IPS DF 6.9 (cell line): ENCODE measurements around the gene BTC.

Experiments
- DNase-seq: peaks from one replicate; pipeline ENCODE4 v3.0.0-alpha.2; 2013; ENCODE audit warnings: low read depth, low spot score
- H3K27ac ChIP-seq: one replicate; pipeline ENCODE4 v1.5.1; 2013; ENCODE audit warnings: low read length, control low read depth
- H3K27me3 ChIP-seq: 2 replicates; pipeline ENCODE4 v1.6.1; 2013; ENCODE audit warnings: mild to moderate bottlenecking, low read length; ENCODE audit not compliant: control insufficient read depth, insufficient read depth
- H3K36me3 ChIP-seq: 2 replicates; pipeline ENCODE4 v1.6.1; 2013; ENCODE audit warnings: low read length; ENCODE audit not compliant: control insufficient read depth, insufficient read depth
- H3K4me1 ChIP-seq: 2 replicates; pipeline ENCODE4 v1.6.1; 2013; ENCODE audit warnings: low read length; ENCODE audit not compliant: control insufficient read depth, insufficient read depth
- H3K4me3 ChIP-seq: 2 replicates; pipeline ENCODE4 v1.5.1; 2013; ENCODE audit warnings: mild to moderate bottlenecking, low read length
- H3K9me3 ChIP-seq: 2 replicates; pipeline ENCODE4 v1.6.1; 2013; ENCODE audit warnings: low read length, inconsistent platforms; ENCODE audit not compliant: control insufficient read depth, insufficient read depth
- WGBS: extraction: QIAGEN DNeasy Blood & Tissue Kit; methylation state at CpG from one replicate; pipeline ENCODE4 v1.1.7; 2013; ENCODE audit warnings: mixed read lengths, missing lambda C conversion rate; ENCODE audit not compliant: insufficient read length, insufficient coverage; 5-methylcytosine and 5-hydroxymethylcytosine counted together

Gene BTC

GRCh38 chr4:74764119-74764518 is 30.2 kb downstream of the BTC start:
- no peak for DNase-seq
- Histone ChIP-seq H3K9me3 (no peaks in the 10 kb centered on the region), H3K27ac (no peak overlapping the region), H3K36me3 (no peaks in the 10 kb centered on the region), H3K4me3 (no peak overlapping the region), H3K27me3 (no peaks in the 10 kb centered on the region), H3K4me1 (no peaks in the 10 kb centered on the region)
- WGBS, result no CpG with 5 or more reads among the region's 2 CpGs

- H3K4me1 ChIP-seq, result no peaks in the 10 kb centered on the region
- H3K27ac ChIP-seq, result no peak overlapping the region
- no CpG with 5 or more reads among the region's 5 CpGs for WGBS
- no peaks in the 10 kb centered on the region for H3K27me3 ChIP-seq
- H3K4me3 ChIP-seq, result no peak overlapping the region
- no peaks in the 10 kb centered on the region for H3K36me3 ChIP-seq
- H3K9me3 ChIP-seq, result no peaks in the 10 kb centered on the region
- no peak for DNase-seq
Measured at GRCh38 chr4:74758551-74759145, 35.7 kb downstream of the BTC start.

- Histone ChIP-seq H3K27ac (no peak overlapping the region), H3K4me3 (no peak overlapping the region), H3K4me1 (no peaks in the 10 kb centered on the region), H3K36me3 (no peaks in the 10 kb centered on the region), H3K27me3 (no peaks in the 10 kb centered on the region), H3K9me3 (no peaks in the 10 kb centered on the region)
- DNase-seq, result no peak
Measured at GRCh38 chr4:74757136-74757535, 37.2 kb downstream of the BTC start.

DNA sequence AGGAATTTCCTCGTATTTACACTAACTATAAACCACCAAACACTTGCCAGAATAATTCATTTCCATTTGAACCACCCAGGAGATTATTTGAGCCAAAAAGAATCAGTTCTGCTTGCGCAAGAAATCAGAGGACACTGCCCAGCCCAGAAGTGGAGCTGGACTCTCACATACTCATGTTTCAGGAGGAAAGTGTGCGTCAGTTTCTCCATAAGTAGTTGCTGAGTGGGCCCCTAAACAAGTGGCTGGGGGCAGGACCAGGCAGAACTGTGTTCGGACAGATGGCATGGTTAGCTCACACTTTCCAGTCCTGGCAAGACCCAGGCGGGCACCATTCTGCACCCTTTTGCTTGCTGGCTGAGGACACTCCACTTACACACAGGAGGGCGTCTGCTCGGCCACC is 38.8 kb downstream of the BTC start:
- no peak overlapping the region for H3K27ac ChIP-seq

GRCh38 chr4:74754218-74754617 is 40.1 kb downstream of the BTC start:
- DNase-seq, result no peak
- H3K4me1 ChIP-seq, result no peaks in the 10 kb centered on the region

More for the DNA sequence above, 38.8 kb downstream of the BTC start:
- no peaks in the 10 kb centered on the region for H3K27me3 ChIP-seq
- DNase-seq, result no peak
- no peak overlapping the region for H3K4me3 ChIP-seq
- H3K4me1 ChIP-seq, result no peaks in the 10 kb centered on the region
- H3K36me3 ChIP-seq, result no peaks in the 10 kb centered on the region
- WGBS, result no CpG with 5 or more reads among the region's 7 CpGs
- no peaks in the 10 kb centered on the region for H3K9me3 ChIP-seq

GRCh38 chr4:74752798-74753197 is 41.5 kb downstream of the BTC start:
- Histone ChIP-seq H3K36me3 (no peaks in the 10 kb centered on the region), H3K27me3 (no peaks in the 10 kb centered on the region), H3K27ac (no peak overlapping the region), H3K4me1 (no peaks in the 10 kb centered on the region), H3K9me3 (no peaks in the 10 kb centered on the region), H3K4me3 (no peak overlapping the region)
- DNase-seq, result no peak

More at GRCh38 chr4:74754218-74754617, 40.1 kb downstream of the BTC start:
- Histone ChIP-seq H3K27ac (no peak overlapping the region), H3K4me3 (no peak overlapping the region), H3K27me3 (no peaks in the 10 kb centered on the region), H3K9me3 (no peaks in the 10 kb centered on the region), H3K36me3 (no peaks in the 10 kb centered on the region)

DNA sequence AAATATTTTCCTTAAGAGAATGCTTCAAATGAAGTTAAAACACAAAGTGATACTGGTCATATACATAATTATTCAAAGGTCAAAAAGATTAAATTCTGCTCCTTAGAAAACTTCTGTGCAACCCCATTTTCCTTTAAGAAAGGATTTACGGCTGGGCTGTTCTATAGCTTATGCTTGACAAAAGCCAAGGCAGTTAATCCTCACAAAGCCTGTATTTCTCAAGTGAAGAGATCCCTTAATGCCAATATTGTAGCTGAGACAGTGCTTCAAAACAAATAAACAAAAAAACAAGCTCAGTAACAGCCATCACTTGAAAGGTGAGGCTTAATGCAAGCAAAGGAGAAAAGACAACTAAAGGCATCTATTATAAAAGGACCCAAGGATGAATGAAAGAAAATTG is 42.5 kb downstream of the BTC start:
- no peaks in the 10 kb centered on the region for H3K4me1 ChIP-seq

DNA sequence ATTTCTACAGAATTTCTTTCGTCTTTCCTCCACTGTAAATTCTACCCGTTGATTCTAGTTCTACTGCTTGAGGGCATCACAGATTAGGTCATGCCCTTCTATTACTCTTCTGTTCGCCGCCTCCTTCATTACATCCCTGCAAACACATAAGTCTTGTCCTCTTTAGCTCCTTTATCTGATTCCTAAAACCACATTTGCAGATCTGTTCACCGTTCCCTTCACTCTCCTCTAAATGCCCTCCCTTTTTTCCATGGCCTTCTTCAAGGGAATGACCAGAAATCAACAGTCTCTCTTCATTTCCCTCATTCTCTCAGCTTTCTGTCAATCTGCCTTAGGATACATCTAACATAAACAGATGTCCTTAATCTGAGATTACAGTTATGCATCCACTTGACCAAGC is 43.1 kb downstream of the BTC start:
- H3K9me3 ChIP-seq, result no peaks in the 10 kb centered on the region
- no peaks in the 10 kb centered on the region for H3K4me1 ChIP-seq
- no peaks in the 10 kb centered on the region for H3K27me3 ChIP-seq
- DNase-seq, result no peak
- H3K36me3 ChIP-seq, result no peaks in the 10 kb centered on the region
- H3K27ac ChIP-seq, result no peak overlapping the region
- no peak overlapping the region for H3K4me3 ChIP-seq
- no CpG with 5 or more reads among the region's 5 CpGs for WGBS

More for the DNA sequence above, 42.5 kb downstream of the BTC start:
- no CpG with 5 or more reads among the region's 1 CpG for WGBS
- no peaks in the 10 kb centered on the region for H3K36me3 ChIP-seq
- H3K27ac ChIP-seq, result no peak overlapping the region
- no peak for DNase-seq
- H3K27me3 ChIP-seq, result no peaks in the 10 kb centered on the region
- no peak overlapping the region for H3K4me3 ChIP-seq
- no peaks in the 10 kb centered on the region for H3K9me3 ChIP-seq

- Histone ChIP-seq H3K4me3 (no peak overlapping the region), H3K4me1 (no peaks in the 10 kb centered on the region), H3K27me3 (no peaks in the 10 kb centered on the region), H3K9me3 (no peaks in the 10 kb centered on the region), H3K36me3 (no peaks in the 10 kb centered on the region), H3K27ac (no peak overlapping the region)
- WGBS, result no CpG with 5 or more reads among the region's 1 CpG
- no peak for DNase-seq
Measured at GRCh38 chr4:74742185-74742584, 52.1 kb downstream of the BTC start.

- no peak for DNase-seq
- H3K4me1 ChIP-seq, result no peaks in the 10 kb centered on the region
- H3K36me3 ChIP-seq, result no peaks in the 10 kb centered on the region
- no peak overlapping the region for H3K27ac ChIP-seq
- no peak overlapping the region for H3K4me3 ChIP-seq
- H3K9me3 ChIP-seq, result no peaks in the 10 kb centered on the region
- no peaks in the 10 kb centered on the region; the same call in 1 of the 2 replicates for H3K27me3 ChIP-seq
- no CpG with 5 or more reads among the region's 3 CpGs for WGBS
Measured at GRCh38 chr4:74738464-74739143, 55.7 kb downstream of the BTC start.

GRCh38 chr4:74734995-74735394 is 59.3 kb downstream of the BTC start:
- no CpG with 5 or more reads among the region's 2 CpGs for WGBS

More at GRCh38 chr4:74734995-74735394, 59.3 kb downstream of the BTC start:
- Histone ChIP-seq H3K9me3 (no peaks in the 10 kb centered on the region), H3K27me3 (no peaks in the 10 kb centered on the region; the same call in 1 of the 2 replicates), H3K4me3 (no peak overlapping the region), H3K4me1 (no peaks in the 10 kb centered on the region), H3K27ac (no peak overlapping the region), H3K36me3 (no peaks in the 10 kb centered on the region)
- DNase-seq, result no peak
